ENCODE results near the gene FAM124A. TPM values are rescaled to one million over a fixed set of nuclear protein-coding genes. Genes with fewer than 3 reads are reported as not detected.

The FAM124A gene
- total RNA-seq, 1 donor from 2014 or later = 3.7 TPM

GRCh38 chr13:51305271-51305967 lies 83.2 kb downstream of the FAM124A start:
- no peak for TF ChIP-seq CTCF (conservative IDR thresholded peaks at IDR 0.05)
- Mint-ChIP-seq H3K9me3 (no peaks in the 10 kb centered on the region), H3K36me3 (ENCODE audit: low read depth) (no peaks in the 10 kb centered on the region), H3K4me1 (no peaks in the 10 kb centered on the region), H3K4me3 (no peak overlapping the region), H3K27me3 (ENCODE audit: low read depth) (no peaks in the 10 kb centered on the region), H3K27ac (ENCODE audit: unreplicated experiment) (no peak overlapping the region)
- no peak for DNase-seq (ENCODE audit: low read depth, low spot score)

- H3K36me3 Mint-ChIP-seq (ENCODE audit: low read depth) = no peaks in the 10 kb centered on the region
- no peak overlapping the region for H3K27ac Mint-ChIP-seq (ENCODE audit: unreplicated experiment)
- no peak for TF ChIP-seq CTCF (conservative IDR thresholded peaks at IDR 0.05)
- peaks cover 10% of the 10 kb centered on the region for H3K4me1 Mint-ChIP-seq
- H3K27me3 Mint-ChIP-seq (ENCODE audit: low read depth) = no peaks in the 10 kb centered on the region
- no peak overlapping the region for H3K4me3 Mint-ChIP-seq
- no peaks in the 10 kb centered on the region for H3K9me3 Mint-ChIP-seq
- DNase-seq (ENCODE audit: low read depth, low spot score) = no peak
Measured at GRCh38 chr13:51308781-51309180, 86.6 kb downstream of the FAM124A start.

- H3K9me3 Mint-ChIP-seq = no peaks in the 10 kb centered on the region
Measured at GRCh38 chr13:51311231-51311630, 89.0 kb downstream of the FAM124A start.

GRCh38 chr13:51311957-51312520 lies 89.8 kb downstream of the FAM124A start:
- no peak for DNase-seq (ENCODE audit: low read depth, low spot score)
- Mint-ChIP-seq H3K4me3 (no peak overlapping the region), H3K36me3 (ENCODE audit: low read depth) (no peaks in the 10 kb centered on the region), H3K27me3 (ENCODE audit: low read depth) (no peaks in the 10 kb centered on the region), H3K9me3 (no peaks in the 10 kb centered on the region), H3K4me1 (peaks cover 17% of the 10 kb centered on the region), H3K27ac (ENCODE audit: unreplicated experiment) (no peak overlapping the region)
- TF ChIP-seq CTCF (conservative IDR thresholded peaks at IDR 0.05) = no peak

More at GRCh38 chr13:51311231-51311630, 89.0 kb downstream of the FAM124A start:
- TF ChIP-seq CTCF (conservative IDR thresholded peaks at IDR 0.05) = no peak
- DNase-seq (ENCODE audit: low read depth, low spot score) = no peak
- no peaks in the 10 kb centered on the region for H3K27me3 Mint-ChIP-seq (ENCODE audit: low read depth)
- peaks cover 17% of the 10 kb centered on the region for H3K4me1 Mint-ChIP-seq
- H3K4me3 Mint-ChIP-seq = no peak overlapping the region
- H3K36me3 Mint-ChIP-seq (ENCODE audit: low read depth) = no peaks in the 10 kb centered on the region
- H3K27ac Mint-ChIP-seq (ENCODE audit: unreplicated experiment) = no peak overlapping the region

- Mint-ChIP-seq H3K27me3 (ENCODE audit: low read depth) (no peaks in the 10 kb centered on the region), H3K27ac (ENCODE audit: unreplicated experiment) (no peak overlapping the region), H3K4me1 (peaks cover 17% of the 10 kb centered on the region), H3K36me3 (ENCODE audit: low read depth) (no peaks in the 10 kb centered on the region), H3K9me3 (no peaks in the 10 kb centered on the region), H3K4me3 (no peak overlapping the region)
- no peak for TF ChIP-seq CTCF (conservative IDR thresholded peaks at IDR 0.05)
- no peak for DNase-seq (ENCODE audit: low read depth, low spot score)
Measured at GRCh38 chr13:51313619-51314018, 91.4 kb downstream of the FAM124A start.
